Stimulated activated CD4-positive, alpha-beta T cell treated with anti-CD3 and anti-CD28 coated beads, Interleukin-2, amount 100 ng/mL, for 48 hours (primary cell): ENCODE results near the gene CCR5AS.

Experiments used
- DNase-seq, 2 donors: peaks; one replicate each; pipeline ENCODE4 v3.0.0-alpha.2; 2020

The CCR5AS gene

GRCh38 chr3:46375218-46375617 lies 31.6 kb downstream of the CCR5AS start:
- no peak for DNase-seq

GRCh38 chr3:46374755-46375154 lies 32.1 kb downstream of the CCR5AS start:
- no peak for DNase-seq

GRCh38 chr3:46372492-46373359 lies 34.1 kb downstream of the CCR5AS start:
- no peak for DNase-seq

GRCh38 chr3:46371519-46372340 lies 35.1 kb downstream of the CCR5AS start:
- no peak for DNase-seq

GRCh38 chr3:46370839-46371518 lies 35.9 kb downstream of the CCR5AS start, which contains the start of gene CCR5:
TSS of gene CCR5 (plus strand) at chr3:46370946. CDS start at chr3:46372903, 1,957 bp downstream.
- DNase-seq, result no peak

GRCh38 chr3:46369675-46370132 lies 37.2 kb downstream of the CCR5AS start:
- DNase-seq, result peak; percentile 28 to 35

GRCh38 chr3:46369151-46369550 lies 37.7 kb downstream of the CCR5AS start:
- no peak for DNase-seq

- DNase-seq, result peak in 1 of 2 donors; percentile 34
These were observed 38.3 kb downstream of the CCR5AS start for GRCh38 chr3:46368569-46368968.

- DNase-seq, result no peak
These were observed 39.1 kb downstream of the CCR5AS start for GRCh38 chr3:46367811-46368210.

GRCh38 chr3:46365737-46366524 lies 40.9 kb downstream of the CCR5AS start:
- no peak for DNase-seq

- DNase-seq, result no peak
These were observed 41.8 kb downstream of the CCR5AS start for GRCh38 chr3:46365041-46365440.

GRCh38 chr3:46361408-46362283 lies 45.2 kb downstream of the CCR5AS start:
- DNase-seq, result no peak

- no peak for DNase-seq
These were observed 46.0 kb downstream of the CCR5AS start for GRCh38 chr3:46360907-46361306.

- DNase-seq, result no peak
These were observed 47.0 kb downstream of the CCR5AS start for GRCh38 chr3:46359733-46360493.

- no peak for DNase-seq
These were observed 48.4 kb downstream of the CCR5AS start for GRCh38 chr3:46358466-46358865.

GRCh38 chr3:46356909-46357308 lies 50.0 kb downstream of the CCR5AS start:
- no peak for DNase-seq

GRCh38 chr3:46356276-46356675 lies 50.6 kb downstream of the CCR5AS start:
- no peak for DNase-seq

- no peak for DNase-seq
These were observed 51.9 kb downstream of the CCR5AS start for GRCh38 chr3:46354984-46355383.

- DNase-seq, result no peak
These were observed 52.4 kb downstream of the CCR5AS start for GRCh38 chr3:46354478-46354877.

- peak in 1 of 2 donors; percentile 21 for DNase-seq
These were observed 53.0 kb downstream of the CCR5AS start, which contains the start of gene CCR2 for GRCh38 chr3:46353647-46354410. TSS of gene CCR2 (plus strand) at chr3:46354111. CDS start at chr3:46357528, 3,417 bp downstream.
